Naive thymus-derived CD8-positive, alpha-beta T cell (primary cell): ENCODE data around the gene EDDM13. TPM values are rescaled to one million over a fixed set of nuclear protein-coding genes. Genes with fewer than 3 reads are reported as not detected.

Source experiments
- ATAC-seq, 2 donors: fragments of 150-1000 bp; cut with Tn5 transposase in 1 of 2; sonication (Bioruptor Pico), chemical (Tn5 transposase) in 1 of 2; 1 replicate in 1 of 2; 2 replicates in 1 of 2; pipeline ENCODE4 v1.10.0; 2021; ENCODE audit warnings: mild to moderate bottlenecking in 2 of 2, moderate library complexity in 2 of 2
- POLR2A ChIA-PET: fragments of 350-600 bp; sonication (Branson Sonifier 250); formaldehyde crosslinking; loops from one replicate; lab custom pipeline; 2021; ENCODE audit warnings: antibody characterized with exemption; lab: Charles Lee
- DNase-seq, 10 donors: peaks; one replicate each; pipeline versions ENCODE4 v3.0.0 to v3.0.0-alpha.2; 2020 to 2022
- H3K27ac Mint-ChIP-seq, 10 donors: one replicate each; pipeline ENCODE4 v1.8.0; 2020 to 2022; ENCODE audit warnings: mild to moderate bottlenecking in 10 of 10, mixed read lengths in 10 of 10, moderate library complexity in 4 of 10, inconsistent platforms in 1 of 10
- H3K27me3 Mint-ChIP-seq, 5 donors: one replicate each; pipeline ENCODE4 v1.8.0; 2021 to 2022; ENCODE audit warnings: mixed read lengths in 5 of 5
- H3K36me3 Mint-ChIP-seq, 3 donors: one replicate each; pipeline ENCODE4 v1.8.0; 2020 to 2022; ENCODE audit warnings: mixed read lengths in 3 of 3, mild to moderate bottlenecking in 2 of 3, inconsistent platforms in 1 of 3
- H3K4me1 Mint-ChIP-seq, 4 donors: one replicate each; pipeline ENCODE4 v1.8.0; 2021 to 2022; ENCODE audit warnings: mixed read lengths in 4 of 4
- H3K4me3 Mint-ChIP-seq, 10 donors: one replicate each; pipeline ENCODE4 v1.8.0; 2020 to 2022; ENCODE audit warnings: mild to moderate bottlenecking in 10 of 10, mixed read lengths in 10 of 10, moderate library complexity in 6 of 10, inconsistent platforms in 1 of 10
- H3K9me3 Mint-ChIP-seq, 9 donors: one replicate each; pipeline ENCODE4 v1.8.0; 2020 to 2022; ENCODE audit warnings: mixed read lengths in 9 of 9, mild to moderate bottlenecking in 3 of 9, inconsistent platforms in 1 of 9, moderate library complexity in 1 of 9
- polyA plus RNA-seq, 3 donors: library from polyadenylated mRNA; unstranded; fragments of 300-500 nt; fragmentation: Illumina TruSeq; gene quantifications; one replicate each; pipeline ENCODE4 v1.2.3, GENCODE V29; 2021
- total RNA-seq, 8 experiments: library from RNA in 2 of 8; stranded (reverse) in 2 of 8; gene quantifications; one replicate each; pipeline ENCODE4 v1.2.3 and lab custom pipeline; 2021 to 2026

EDDM13 gene
- total and polyA plus RNA-seq, 5 experiments from 2014 or later: 1.5 to 3.0 TPM; not detected in 3

- H3K9me3 Mint-ChIP-seq: no peaks in the 10 kb centered on the region
- no peak overlapping the region for H3K4me3 Mint-ChIP-seq
- H3K27ac Mint-ChIP-seq: no peak overlapping the region
- H3K4me1 Mint-ChIP-seq: peaks cover 0 to 2% (median 0%) of the 10 kb centered on the region in 4 donors
- H3K36me3 Mint-ChIP-seq: peaks cover 0 to 15% (median 7%) of the 10 kb centered on the region in 3 donors
- POLR2A ChIA-PET: no interaction called here
- no peak for DNase-seq
- no peak for ATAC-seq
- no peaks in the 10 kb centered on the region for H3K27me3 Mint-ChIP-seq
These were observed 6.5 kb upstream of the EDDM13 start for GRCh38 chr19:56266051-56266450.

- no peak for DNase-seq
- Mint-ChIP-seq H3K27me3 (no peaks in the 10 kb centered on the region), H3K4me1 (peaks cover 0 to 5% (median 1%) of the 10 kb centered on the region in 4 donors), H3K36me3 (peaks cover 0 to 10% (median 4%) of the 10 kb centered on the region in 3 donors), H3K27ac (no peak overlapping the region), H3K9me3 (peaks cover 0 to 6% (median 0%) of the 10 kb centered on the region in 9 donors), H3K4me3 (no peak overlapping the region)
- POLR2A ChIA-PET: no interaction called here
- ATAC-seq: no peak
These were observed 3.2 kb upstream of the EDDM13 start for GRCh38 chr19:56269348-56269747.

- DNase-seq: no peak
- ATAC-seq: no peak
- H3K9me3 Mint-ChIP-seq: peaks cover 0 to 6% (median 0%) of the 10 kb centered on the region in 9 donors
- no peaks in the 10 kb centered on the region for H3K27me3 Mint-ChIP-seq
- POLR2A ChIA-PET: no interaction called here
- H3K36me3 Mint-ChIP-seq: peaks cover 1 to 10% (median 4%) of the 10 kb centered on the region in 3 donors
- H3K4me1 Mint-ChIP-seq: peaks cover 0 to 5% (median 1%) of the 10 kb centered on the region in 4 donors
- H3K27ac Mint-ChIP-seq: no peak overlapping the region
- H3K4me3 Mint-ChIP-seq: no peak overlapping the region
These were observed 1.9 kb upstream of the EDDM13 start for GRCh38 chr19:56270676-56271075.

GRCh38 chr19:56271151-56271550 lies 1.4 kb upstream of the EDDM13 start:
- Mint-ChIP-seq H3K4me3 (no peak overlapping the region), H3K36me3 (peaks cover 6 to 10% (median 6%) of the 10 kb centered on the region in 3 donors), H3K27ac (no peak overlapping the region), H3K9me3 (peaks cover 0 to 7% (median 0%) of the 10 kb centered on the region in 9 donors), H3K4me1 (peaks cover 0 to 5% (median 1%) of the 10 kb centered on the region in 4 donors), H3K27me3 (no peaks in the 10 kb centered on the region)
- DNase-seq (no peak), ATAC-seq (no peak)
- POLR2A ChIA-PET: no interaction called here

- H3K36me3 Mint-ChIP-seq: peaks cover 5 to 21% (median 14%) of the 10 kb centered on the region in 3 donors
- no peak for ATAC-seq
- no peak overlapping the region for H3K4me3 Mint-ChIP-seq
- H3K4me1 Mint-ChIP-seq: peaks cover 0 to 7% (median 1%) of the 10 kb centered on the region in 4 donors
- no peaks in the 10 kb centered on the region for H3K27me3 Mint-ChIP-seq
- DNase-seq: no peak
- no peak overlapping the region for H3K27ac Mint-ChIP-seq
- POLR2A ChIA-PET: no interaction called here
- peaks cover 0 to 12% (median 4%) of the 10 kb centered on the region in 9 donors for H3K9me3 Mint-ChIP-seq
These were observed 1.1 kb downstream of the EDDM13 start for GRCh38 chr19:56273563-56274117.

GRCh38 chr19:56282809-56283208 lies 10.3 kb downstream of the EDDM13 start:
- peaks cover 0 to 7% (median under 1%) of the 10 kb centered on the region in 4 donors for H3K4me1 Mint-ChIP-seq
- H3K4me3 Mint-ChIP-seq: no peak overlapping the region
- DNase-seq: no peak
- H3K27ac Mint-ChIP-seq: no peak overlapping the region
- H3K36me3 Mint-ChIP-seq: peaks cover 10 to 21% (median 13%) of the 10 kb centered on the region in 3 donors
- no peak for ATAC-seq
- H3K27me3 Mint-ChIP-seq: no peaks in the 10 kb centered on the region
- POLR2A ChIA-PET: no interaction called here
- H3K9me3 Mint-ChIP-seq: peaks cover 0 to 4% (median 0%) of the 10 kb centered on the region in 9 donors

- H3K9me3 Mint-ChIP-seq: no peaks in the 10 kb centered on the region
- DNase-seq: no peak
- no peak overlapping the region for H3K27ac Mint-ChIP-seq
- no peaks in the 10 kb centered on the region for H3K27me3 Mint-ChIP-seq
- H3K4me1 Mint-ChIP-seq: peaks cover 0 to 6% (median under 1%) of the 10 kb centered on the region in 4 donors
- peaks cover 7 to 24% (median 10%) of the 10 kb centered on the region in 3 donors for H3K36me3 Mint-ChIP-seq
- POLR2A ChIA-PET: no interaction called here
- ATAC-seq: no peak
- no peak overlapping the region for H3K4me3 Mint-ChIP-seq
These were observed 12.2 kb downstream of the EDDM13 start for GRCh38 chr19:56284746-56285145.

GRCh38 chr19:56290104-56290503 lies 17.6 kb downstream of the EDDM13 start:
- H3K9me3 Mint-ChIP-seq: no peaks in the 10 kb centered on the region
- no peak overlapping the region for H3K27ac Mint-ChIP-seq
- POLR2A ChIA-PET: no interaction called here
- peaks cover 0 to 39% (median 20%) of the 10 kb centered on the region in 3 donors for H3K36me3 Mint-ChIP-seq
- no peaks in the 10 kb centered on the region for H3K27me3 Mint-ChIP-seq
- no peak overlapping the region for H3K4me3 Mint-ChIP-seq
- ATAC-seq (no peak), DNase-seq (no peak)
- peaks cover 0 to 3% (median 0%) of the 10 kb centered on the region in 4 donors for H3K4me1 Mint-ChIP-seq

- Mint-ChIP-seq H3K4me3 (no peak overlapping the region), H3K27ac (no peak overlapping the region), H3K9me3 (no peaks in the 10 kb centered on the region), H3K4me1 (peaks cover 0 to 3% (median 0%) of the 10 kb centered on the region in 4 donors), H3K36me3 (peaks cover 0 to 43% (median 28%) of the 10 kb centered on the region in 3 donors), H3K27me3 (no peaks in the 10 kb centered on the region)
- DNase-seq (no peak), ATAC-seq (no peak)
- POLR2A ChIA-PET: no interaction called here
These were observed 19.3 kb downstream of the EDDM13 start for GRCh38 chr19:56291867-56292266.

GRCh38 chr19:56294549-56294948 lies 22.0 kb downstream of the EDDM13 start:
- Mint-ChIP-seq H3K4me1 (peaks cover 0 to 3% (median 1%) of the 10 kb centered on the region in 4 donors), H3K9me3 (no peaks in the 10 kb centered on the region), H3K27me3 (no peaks in the 10 kb centered on the region), H3K27ac (peak overlapping the region in 1 of 10 donors; percentile 12), H3K4me3 (no peak overlapping the region), H3K36me3 (peaks cover 0 to 47% (median 44%) of the 10 kb centered on the region in 3 donors)
- ATAC-seq: no peak
- DNase-seq: no peak
- POLR2A ChIA-PET: no interaction called here

GRCh38 chr19:56295531-56296455 lies 23.2 kb downstream of the EDDM13 start:
- DNase-seq (no peak), ATAC-seq (no peak)
- Mint-ChIP-seq H3K9me3 (no peaks in the 10 kb centered on the region), H3K4me1 (peaks cover 0 to 4% (median 3%) of the 10 kb centered on the region in 4 donors), H3K4me3 (no peak overlapping the region), H3K36me3 (peaks cover 0 to 44% (median 44%) of the 10 kb centered on the region in 3 donors), H3K27ac (peak overlapping the region in 2 of 10 donors; percentile 4 to 46), H3K27me3 (no peaks in the 10 kb centered on the region)
- POLR2A ChIA-PET: no interaction called here

- Mint-ChIP-seq H3K36me3 (peaks cover 0 to 37% (median 35%) of the 10 kb centered on the region in 3 donors), H3K9me3 (peaks cover 0 to 2% (median 0%) of the 10 kb centered on the region in 9 donors), H3K27me3 (no peaks in the 10 kb centered on the region), H3K4me1 (peaks cover 8 to 12% (median 11%) of the 10 kb centered on the region in 4 donors), H3K27ac (no peak overlapping the region), H3K4me3 (no peak overlapping the region)
- no peak for ATAC-seq
- POLR2A ChIA-PET: no interaction called here
- DNase-seq: no peak
These were observed 24.5 kb downstream of the EDDM13 start for GRCh38 chr19:56297010-56297409.

- peaks cover 23 to 30% (median 26%) of the 10 kb centered on the region in 4 donors for H3K4me1 Mint-ChIP-seq
- H3K4me3 Mint-ChIP-seq: no peak overlapping the region
These were observed 27.1 kb downstream of the EDDM13 start for GRCh38 chr19:56299688-56300087.

More at GRCh38 chr19:56299688-56300087, 27.1 kb downstream of the EDDM13 start:
- Mint-ChIP-seq H3K27ac (peak overlapping the region in 2 of 10 donors; percentile 2 to 67), H3K36me3 (peaks cover 0 to 35% (median 29%) of the 10 kb centered on the region in 3 donors), H3K27me3 (no peaks in the 10 kb centered on the region), H3K9me3 (peaks cover 0 to 2% (median 0%) of the 10 kb centered on the region in 9 donors)
- no peak for DNase-seq
- POLR2A ChIA-PET: no interaction called here
- ATAC-seq: no peak
